H9 (cell line): ENCODE measurements around the gene ATP6V1C2. TPM values are rescaled to one million over a fixed set of nuclear protein-coding genes. Genes with fewer than 3 reads are reported as not detected.

ENCODE experiments used
- DNase-seq: peaks from one replicate; pipeline ENCODE4 v3.0.0-alpha.2; 2017
- H2AFZ ChIP-seq: one replicate; pipeline ENCODE4 v1.6.1; 2013; ENCODE audit warnings: mild to moderate bottlenecking, low read length, control low read depth, moderate library complexity
- H2AK5ac ChIP-seq: 2 replicates; pipeline ENCODE4 v1.6.1; 2013; ENCODE audit warnings: low read length, control low read depth, mixed read lengths; ENCODE audit not compliant: insufficient read length
- H2BK120ac ChIP-seq: one replicate; pipeline ENCODE4 v1.6.1; 2013; ENCODE audit warnings: low read depth, mild to moderate bottlenecking, low read length, control low read depth, inconsistent platforms; ENCODE audit not compliant: poor library complexity, severe bottlenecking
- H2BK12ac ChIP-seq: 2 replicates; pipeline ENCODE4 v1.6.1; 2013; ENCODE audit warnings: low read length, control low read depth, mixed read lengths, low read depth; ENCODE audit not compliant: insufficient read length
- H2BK15ac ChIP-seq: 2 replicates; pipeline ENCODE4 v1.6.1; 2013; ENCODE audit warnings: low read depth, low read length, control low read depth
- H2BK20ac ChIP-seq: one replicate; pipeline ENCODE4 v1.6.1; 2013; ENCODE audit warnings: low read depth, mild to moderate bottlenecking, low read length, control low read depth, inconsistent platforms; ENCODE audit not compliant: poor library complexity, severe bottlenecking
- H2BK5ac ChIP-seq: 2 replicates; pipeline ENCODE4 v1.6.1; 2013; ENCODE audit warnings: low read length, control low read depth, mixed read lengths; ENCODE audit not compliant: insufficient read length
- H3K14ac ChIP-seq: 2 replicates; pipeline ENCODE4 v1.6.1; 2013; ENCODE audit warnings: low read length, control low read depth; ENCODE audit not compliant: insufficient read depth
- H3K18ac ChIP-seq: 2 replicates; pipeline ENCODE4 v1.6.1; 2013; ENCODE audit warnings: low read depth, mild to moderate bottlenecking, mixed read lengths, low read length, control low read depth; ENCODE audit not compliant: insufficient read length
- H3K23ac ChIP-seq: 2 replicates; pipeline ENCODE4 v1.6.1; 2013; ENCODE audit warnings: low read length, control low read depth, mixed read lengths, low read depth; ENCODE audit not compliant: insufficient read length
- H3K23me2 ChIP-seq: 2 replicates; pipeline ENCODE4 v1.6.1; 2013; ENCODE audit warnings: low read depth, mild to moderate bottlenecking, mixed read lengths, low read length, control low read depth; ENCODE audit not compliant: insufficient read length, poor library complexity, severe bottlenecking
- H3K27ac ChIP-seq: 2 replicates; pipeline ENCODE4 v1.5.1; 2013; ENCODE audit warnings: low read length, control low read depth, mixed read lengths, low read depth; ENCODE audit not compliant: insufficient read length
- H3K27me3 ChIP-seq: 2 replicates; pipeline ENCODE4 v1.6.1; 2013; ENCODE audit warnings: low read length, control low read depth, inconsistent platforms; ENCODE audit not compliant: insufficient read depth
- H3K4ac ChIP-seq: 2 replicates; pipeline ENCODE4 v1.6.1; 2013; ENCODE audit warnings: low read depth, mild to moderate bottlenecking, control low read depth, inconsistent platforms, low read length, moderate library complexity
- H3K4me1 ChIP-seq: 2 replicates; pipeline ENCODE4 v1.6.1; 2013; ENCODE audit warnings: low read length, control low read depth, inconsistent platforms; ENCODE audit not compliant: insufficient read depth
- H3K4me2 ChIP-seq: 2 replicates; pipeline ENCODE4 v1.6.1; 2013; ENCODE audit warnings: low read length, control low read depth, mixed read lengths; ENCODE audit not compliant: insufficient read length, insufficient read depth
- H3K56ac ChIP-seq: 2 replicates; pipeline ENCODE4 v1.6.1; 2013; ENCODE audit warnings: low read depth, mild to moderate bottlenecking, mixed read lengths, low read length, control low read depth; ENCODE audit not compliant: insufficient read length
- H3K79me1 ChIP-seq: 2 replicates; pipeline ENCODE4 v1.6.1; 2013; ENCODE audit warnings: low read depth, mild to moderate bottlenecking, moderate library complexity, low read length, control low read depth, inconsistent platforms; ENCODE audit not compliant: insufficient read depth, poor library complexity, severe bottlenecking
- H3K79me2 ChIP-seq: 2 replicates; pipeline ENCODE4 v1.6.1; 2013; ENCODE audit warnings: low read length, control low read depth, inconsistent platforms; ENCODE audit not compliant: insufficient read depth
- H3K9ac ChIP-seq: 2 replicates; pipeline ENCODE4 v1.6.1; 2013; ENCODE audit warnings: low read length, control low read depth, mixed read lengths; ENCODE audit not compliant: insufficient read length; ENCODE audit errors: extremely low read depth
- H3K9me3 ChIP-seq: one replicate; pipeline ENCODE4 v1.6.1; 2013; ENCODE audit warnings: low read depth, low read length, inconsistent platforms; ENCODE audit not compliant: control insufficient read depth
- H3T11ph ChIP-seq: one replicate; pipeline ENCODE4 v1.6.1; 2013; ENCODE audit warnings: mild to moderate bottlenecking, low read length, control low read depth, inconsistent platforms
- H4K20me1 ChIP-seq: one replicate; pipeline ENCODE4 v1.6.1; 2013; ENCODE audit not compliant: control insufficient read depth, insufficient read length, insufficient read depth
- H4K5ac ChIP-seq: 2 replicates; pipeline ENCODE4 v1.6.1; 2013; ENCODE audit warnings: low read depth, mild to moderate bottlenecking, mixed read lengths, low read length, control low read depth; ENCODE audit not compliant: insufficient read length
- H4K8ac ChIP-seq: replicated peaks from 2 replicates; pipeline ENCODE4 v1.6.1; 2013; ENCODE audit warnings: low read length, control low read depth, mixed read lengths, low read depth; ENCODE audit not compliant: insufficient read length
- H4K91ac ChIP-seq: 2 replicates; pipeline ENCODE4 v1.6.1; 2013; ENCODE audit warnings: low read depth, mild to moderate bottlenecking, moderate library complexity, mixed read lengths, low read length, control low read depth; ENCODE audit not compliant: insufficient read length
- H3K27ac Mint-ChIP-seq, 3 experiments: 2 replicates in 2 of 3; 3 replicates in 1 of 3; pipeline ENCODE4 v1.8.0; 2020 to 2021; ENCODE audit warnings: mixed read lengths in 3 of 3, mild to moderate bottlenecking in 1 of 3, moderate library complexity in 1 of 3
- H3K27me3 Mint-ChIP-seq: 2 replicates; pipeline ENCODE4 v1.8.0; 2021; ENCODE audit warnings: low read depth, mild to moderate bottlenecking, moderate library complexity, mixed read lengths
- H3K36me3 Mint-ChIP-seq, 3 experiments: 2 replicates in 2 of 3; 3 replicates in 1 of 3; pipeline ENCODE4 v1.8.0; 2020 to 2021; ENCODE audit warnings: low read depth in 3 of 3, mixed read lengths in 3 of 3; ENCODE audit not compliant: insufficient read depth in 1 of 3
- H3K4me1 Mint-ChIP-seq, 2 experiments: 2 replicates each; pipeline ENCODE4 v1.8.0; 2020; ENCODE audit warnings: mixed read lengths in 2 of 2
- H3K4me3 Mint-ChIP-seq, 2 experiments: 2 replicates in 1 of 2; 3 replicates in 1 of 2; pipeline ENCODE4 v1.8.0; 2020 to 2021; ENCODE audit warnings: mild to moderate bottlenecking in 2 of 2, mixed read lengths in 2 of 2, moderate library complexity in 1 of 2
- H3K9me3 Mint-ChIP-seq, 2 experiments: 2 replicates in 1 of 2; 3 replicates in 1 of 2; pipeline ENCODE4 v1.8.0; 2020; ENCODE audit warnings: mild to moderate bottlenecking in 2 of 2, mixed read lengths in 2 of 2, moderate library complexity in 1 of 2
- CTCF ChIP-seq: fragments of 200-600 bp; sonication (generic); conservative IDR thresholded peaks from 3 replicates; pipeline ENCODE4 v1.8.0; 2021; ENCODE audit warnings: antibody characterized with exemption, mild to moderate bottlenecking
- WGBS: extraction: QIAGEN DNeasy Blood & Tissue Kit; methylation state at CpG from one replicate; pipeline ENCODE4 v1.1.7; 2013; ENCODE audit warnings: missing lambda C conversion rate, low lambda C conversion rate, mixed read lengths; ENCODE audit not compliant: insufficient read length; ENCODE audit errors: extremely low coverage; 5-methylcytosine and 5-hydroxymethylcytosine counted together
- total RNA-seq: library from RNA; stranded (reverse); gene quantifications from 2 replicates; pipeline ENCODE4 v1.2.1, GENCODE V29; 2021

The ATP6V1C2 gene
- total RNA-seq, 1 experiment from 2014 or later: 1.2 TPM

- WGBS: no CpG with 5 or more reads among the region's 1 CpG
Observed at GRCh38 chr2:10680214-10680613, 41.2 kb upstream of the ATP6V1C2 start.

More at GRCh38 chr2:10680214-10680613, 41.2 kb upstream of the ATP6V1C2 start:
- no peaks in the 10 kb centered on the region for H3K79me1 ChIP-seq
- no peak overlapping the region for H3K27ac ChIP-seq
- H3K23ac ChIP-seq: no peak overlapping the region
- H2BK15ac ChIP-seq: no peak overlapping the region
- H3K9ac ChIP-seq: no peak overlapping the region
- no peak overlapping the region for H3K4ac ChIP-seq
- H4K5ac ChIP-seq: no peak overlapping the region
- no peak overlapping the region for H4K91ac ChIP-seq
- H3K56ac ChIP-seq: no peak overlapping the region
- no peaks in the 10 kb centered on the region for H3K79me2 ChIP-seq
- Mint-ChIP-seq H3K36me3 (peaks cover 0 to 44% (median 15%) of the 10 kb centered on the region in 3 experiments; a peak in 5 of 7 replicates), H3K27me3 (no peaks in the 10 kb centered on the region; the same call in 1 of the 2 replicates), H3K4me3 (no peak overlapping the region), H3K9me3 (no peaks in the 10 kb centered on the region), H3K27ac (no peak overlapping the region), H3K4me1 (no peaks in the 10 kb centered on the region)
- no peak overlapping the region for H3K4me2 ChIP-seq
- no peak for TF ChIP-seq CTCF
- H2BK5ac ChIP-seq: no peak overlapping the region
- no peaks in the 10 kb centered on the region for H3K4me1 ChIP-seq
- no peaks in the 10 kb centered on the region for H3K23me2 ChIP-seq
- H2BK120ac ChIP-seq: no peak overlapping the region
- no peak overlapping the region for H4K8ac ChIP-seq
- no peak for DNase-seq
- no peak overlapping the region for H2BK12ac ChIP-seq
- no peak overlapping the region for H3K14ac ChIP-seq
- H3K27me3 ChIP-seq: no peaks in the 10 kb centered on the region
- H2AK5ac ChIP-seq: no peak overlapping the region
- H4K20me1 ChIP-seq: no peaks in the 10 kb centered on the region
- no peak overlapping the region for H3T11ph ChIP-seq
- no peaks in the 10 kb centered on the region for H3K9me3 ChIP-seq
- H2AFZ ChIP-seq: no peak overlapping the region
- no peak overlapping the region for H3K18ac ChIP-seq
- H2BK20ac ChIP-seq: no peak overlapping the region
